Fibroblast of skin of left quadriceps (primary cell): ENCODE results near the gene FAM237B.

Experiments
- DNase-seq, 2 experiments: peaks; one replicate each; pipeline ENCODE4 v3.0.0-alpha.2; 2013; ENCODE audit warnings: low read depth in 2 of 2

Gene FAM237B

DNA sequence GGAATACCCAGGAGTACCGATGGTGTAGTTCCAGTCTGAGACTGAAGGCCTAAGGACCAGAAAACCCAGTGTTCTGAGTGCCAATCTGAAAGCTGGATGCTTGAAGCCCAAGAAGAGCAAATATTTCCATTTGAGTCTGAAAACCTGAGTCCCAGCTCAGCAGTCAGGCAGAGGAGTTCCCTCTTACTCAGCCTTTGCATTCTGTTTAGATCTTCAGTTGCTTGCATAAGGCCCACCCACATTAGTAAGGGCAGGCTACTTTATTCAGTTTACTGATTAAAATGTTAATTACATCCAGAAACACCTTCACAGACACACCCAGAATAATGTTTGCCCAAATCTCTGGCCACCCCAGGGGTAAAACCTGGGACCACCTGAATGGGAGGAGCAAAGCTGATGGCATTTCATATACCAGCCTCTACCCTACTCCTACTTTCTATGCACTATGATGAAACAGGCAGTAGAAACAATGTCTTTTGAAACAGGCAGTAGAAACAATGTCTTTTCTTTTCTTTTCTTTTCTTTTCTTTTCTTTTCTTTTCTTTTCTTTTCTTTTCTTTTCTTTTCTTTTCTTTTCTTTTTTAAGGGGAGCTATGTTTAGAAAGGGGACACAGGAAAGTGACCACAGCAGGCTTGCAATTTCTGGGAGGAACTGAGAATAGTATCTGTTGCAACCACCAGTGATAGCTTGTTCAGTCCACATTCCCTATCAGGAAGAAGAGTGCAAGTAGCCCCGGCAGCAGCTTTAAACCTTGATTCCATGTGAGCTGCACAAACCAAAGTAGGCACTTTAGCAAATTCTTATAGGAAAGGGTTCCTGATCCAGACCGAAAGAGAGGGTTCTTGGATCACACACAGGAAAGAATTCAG is 30.6 kb downstream of the FAM237B start:
- DNase-seq = no peak

DNA sequence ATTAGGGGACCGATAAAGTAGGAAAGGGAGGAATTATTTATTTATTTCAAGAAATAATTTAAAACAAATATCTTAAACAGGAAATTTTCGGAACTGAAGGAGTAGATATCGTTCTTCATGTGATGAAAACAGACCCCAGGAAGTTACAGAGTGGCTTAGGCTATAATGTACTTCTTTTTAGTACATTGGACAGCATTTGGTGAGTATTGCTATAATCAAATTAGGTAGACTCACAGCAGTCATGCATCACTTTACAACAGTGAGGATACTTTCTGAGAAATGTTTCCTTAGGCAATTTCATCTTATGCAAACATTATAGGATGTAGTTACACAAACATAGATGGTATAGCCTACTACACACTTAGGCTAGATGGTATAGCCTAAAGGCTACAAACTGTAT is 33.0 kb downstream of the FAM237B start:
- DNase-seq = no peak

DNA sequence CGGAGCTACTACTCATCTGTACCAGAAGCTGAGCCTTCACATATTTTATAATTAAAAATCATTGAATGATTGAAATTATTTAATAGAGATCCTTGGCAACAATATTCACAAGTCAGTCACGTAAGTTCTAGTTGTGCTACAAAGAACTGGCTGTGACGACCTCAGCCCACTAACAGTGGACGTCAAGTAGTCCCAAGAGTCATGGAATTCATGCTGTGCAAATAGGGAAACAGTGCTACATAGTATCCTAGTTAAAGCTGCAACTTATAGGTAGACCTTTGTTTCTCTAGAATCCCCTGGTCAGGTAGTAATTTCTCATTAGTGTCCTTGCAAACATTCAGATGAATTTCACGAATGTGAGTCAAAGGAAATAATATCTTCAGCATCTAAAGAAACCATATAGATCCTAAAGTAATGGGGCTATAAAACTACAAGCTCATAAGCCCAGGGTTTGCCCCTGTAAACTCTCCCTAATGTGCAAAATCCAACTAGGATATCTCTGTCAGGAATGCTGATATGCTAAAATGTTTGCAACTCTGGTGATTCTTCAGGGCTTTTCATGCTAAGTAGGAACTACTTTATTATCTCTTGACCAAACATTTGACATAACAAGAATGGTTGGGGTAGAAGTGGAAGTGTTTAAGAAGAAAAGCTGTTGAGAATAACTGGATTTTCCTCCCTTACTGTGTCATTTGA is 44.9 kb downstream of the FAM237B start:
- no peak for DNase-seq

DNA sequence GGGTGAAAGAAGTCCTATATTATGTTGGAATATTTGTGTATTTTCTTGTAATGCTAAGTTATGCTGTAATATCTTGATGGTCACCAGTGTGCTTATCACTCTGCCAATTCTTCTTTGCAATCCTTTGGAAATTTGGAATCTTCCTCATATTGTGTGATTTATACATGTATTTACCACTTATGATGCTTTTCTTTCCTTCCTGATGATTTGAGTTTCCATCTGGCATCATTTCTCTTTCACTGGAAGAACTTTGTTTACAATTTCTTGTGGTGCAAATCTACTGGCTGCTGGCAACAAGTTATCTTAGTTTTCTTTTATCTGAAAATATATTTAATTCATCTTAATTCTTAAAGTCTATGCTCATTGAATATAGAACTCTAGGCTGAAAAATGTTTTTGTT is 46.9 kb downstream of the FAM237B start:
- DNase-seq = no peak

DNA sequence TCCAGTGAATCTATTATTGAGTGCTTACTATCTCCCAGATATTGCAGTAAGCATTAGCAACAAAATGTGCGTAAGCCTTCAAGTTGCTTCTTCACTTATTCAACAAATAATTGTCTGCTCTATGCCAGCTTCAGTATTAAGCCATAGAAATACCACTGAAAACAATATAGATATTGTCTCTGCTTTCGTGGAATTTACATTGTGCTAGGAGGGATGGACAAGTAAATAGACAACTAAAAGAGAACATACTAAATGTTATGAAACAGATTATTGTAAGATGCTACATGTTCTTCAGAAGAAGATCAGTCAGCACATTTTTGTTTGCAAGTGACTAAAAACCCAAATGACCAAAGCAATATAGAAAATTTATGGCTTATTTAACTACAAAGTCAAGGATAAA is 48.9 kb downstream of the FAM237B start:
- no peak for DNase-seq

GRCh38 chr7:90271753-90272152 is 49.4 kb downstream of the FAM237B start:
- DNase-seq = peak; percentile 78 to 79

DNA sequence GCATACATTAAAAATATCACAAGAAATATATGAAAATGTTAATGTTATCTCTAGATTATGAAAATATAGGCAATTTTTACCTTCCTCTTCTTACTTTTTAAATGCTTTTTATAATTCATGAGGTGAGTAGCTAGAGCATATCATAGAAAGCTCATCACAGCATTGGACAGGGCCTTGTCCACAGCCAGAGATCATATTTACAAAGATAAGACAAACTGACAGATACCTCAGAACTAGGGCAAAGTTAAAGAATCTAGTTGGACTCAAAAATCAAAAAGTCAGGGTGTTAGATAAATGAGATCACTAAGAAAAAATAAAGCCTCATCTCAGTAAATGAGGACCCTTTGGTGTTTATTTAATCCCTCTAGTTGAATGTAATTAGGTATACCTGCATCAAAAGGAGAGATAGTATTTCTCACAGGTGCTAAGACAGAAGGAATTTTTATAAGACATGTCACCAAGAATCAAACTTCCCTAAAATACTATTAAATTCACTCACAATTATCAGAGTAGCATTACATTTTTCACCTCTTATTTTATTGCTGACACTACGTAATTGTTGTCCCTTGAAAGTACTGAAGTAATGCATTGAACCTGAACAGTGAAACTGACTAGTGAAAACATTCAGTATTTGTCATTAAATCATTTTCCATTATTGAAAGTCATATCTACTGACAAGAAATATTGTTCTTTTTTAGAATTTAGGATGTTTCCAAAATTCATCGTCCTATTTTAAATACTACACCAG is 50.5 kb downstream of the FAM237B start:
- DNase-seq = no peak

GRCh38 chr7:90269163-90269562 is 51.9 kb downstream of the FAM237B start:
- DNase-seq = no peak

DNA sequence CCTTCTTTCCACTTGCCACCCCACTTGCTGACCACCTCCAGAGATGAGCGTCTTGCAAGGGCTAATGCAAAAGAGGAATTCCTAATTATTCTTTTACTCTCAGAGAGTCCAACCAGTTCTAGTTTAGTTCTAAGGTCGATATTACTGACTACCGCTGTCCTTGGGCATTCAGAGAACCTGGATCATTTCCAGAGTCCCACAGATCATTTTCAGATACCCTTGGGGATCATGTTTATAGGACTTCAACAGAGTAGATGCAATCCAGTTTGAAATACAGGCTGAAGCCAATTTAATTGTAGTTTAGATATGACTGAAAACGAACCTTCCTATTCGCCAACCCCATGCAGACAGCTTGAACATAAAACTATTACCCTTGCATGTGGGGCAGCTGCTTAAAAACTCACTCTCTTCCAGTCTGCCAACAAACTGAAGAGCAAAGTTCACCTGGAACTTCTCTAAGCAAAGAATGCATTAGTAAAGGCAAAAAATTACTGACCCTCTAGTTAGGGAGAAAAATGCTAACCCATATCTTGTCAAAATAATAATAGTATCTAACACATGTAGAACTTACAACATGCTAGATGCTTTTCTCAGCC is 53.7 kb downstream of the FAM237B start:
- no peak for DNase-seq

DNA sequence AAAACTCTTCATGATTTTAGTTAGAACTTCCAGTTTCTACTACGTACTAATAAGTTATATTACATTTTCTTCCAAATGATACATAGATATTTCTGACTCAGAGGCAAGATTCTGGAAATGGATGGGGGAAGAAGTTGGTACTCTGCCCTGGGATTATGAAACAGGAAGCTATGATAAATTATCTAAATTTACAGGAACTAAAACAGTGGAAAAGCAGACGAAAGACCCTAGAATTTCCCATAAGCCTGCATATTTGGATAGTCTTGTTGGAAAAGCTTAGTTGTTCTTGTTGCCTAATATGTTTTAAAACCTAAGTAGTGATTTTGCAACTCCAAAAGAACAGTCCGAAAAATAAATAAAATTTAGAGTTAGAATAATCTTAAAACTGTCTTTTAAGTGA is 54.3 kb downstream of the FAM237B start:
- peak; percentile 64 to 67 for DNase-seq
